ENCODE data around the gene EFNA3.
"Not testable (repeated sequence)": the region's sequence is repeated elsewhere in the genome, so short reads cannot be mapped to it uniquely, and the experiment has no call there.

Gene EFNA3

DNA sequence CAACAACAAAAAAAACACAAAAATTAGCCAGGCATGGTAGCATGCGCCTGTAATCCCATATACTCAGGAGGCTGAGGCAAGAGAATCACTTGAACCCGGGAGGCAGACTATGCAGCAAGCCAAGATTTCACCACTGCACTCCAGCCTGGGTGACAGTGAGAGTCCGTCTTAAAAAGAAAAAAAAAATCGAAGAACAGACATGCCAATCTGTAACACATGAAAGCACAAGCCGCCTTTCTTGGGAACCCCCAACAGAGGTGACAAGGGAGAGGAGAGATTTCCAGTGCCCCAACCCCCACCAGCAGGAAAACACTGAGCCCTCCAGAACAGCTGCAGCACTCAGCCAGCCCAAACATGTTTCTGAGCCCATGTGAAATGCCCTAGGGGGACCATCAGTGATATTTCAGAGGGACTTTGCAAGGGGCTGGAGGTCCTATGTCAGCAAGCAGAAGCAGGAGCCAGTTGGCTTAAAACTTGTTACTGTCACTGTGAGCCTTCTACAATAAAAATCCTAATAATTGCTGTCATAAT, 34.9 kb downstream of the EFNA3 start:
- TF ChIP-seq, protein P1, sequence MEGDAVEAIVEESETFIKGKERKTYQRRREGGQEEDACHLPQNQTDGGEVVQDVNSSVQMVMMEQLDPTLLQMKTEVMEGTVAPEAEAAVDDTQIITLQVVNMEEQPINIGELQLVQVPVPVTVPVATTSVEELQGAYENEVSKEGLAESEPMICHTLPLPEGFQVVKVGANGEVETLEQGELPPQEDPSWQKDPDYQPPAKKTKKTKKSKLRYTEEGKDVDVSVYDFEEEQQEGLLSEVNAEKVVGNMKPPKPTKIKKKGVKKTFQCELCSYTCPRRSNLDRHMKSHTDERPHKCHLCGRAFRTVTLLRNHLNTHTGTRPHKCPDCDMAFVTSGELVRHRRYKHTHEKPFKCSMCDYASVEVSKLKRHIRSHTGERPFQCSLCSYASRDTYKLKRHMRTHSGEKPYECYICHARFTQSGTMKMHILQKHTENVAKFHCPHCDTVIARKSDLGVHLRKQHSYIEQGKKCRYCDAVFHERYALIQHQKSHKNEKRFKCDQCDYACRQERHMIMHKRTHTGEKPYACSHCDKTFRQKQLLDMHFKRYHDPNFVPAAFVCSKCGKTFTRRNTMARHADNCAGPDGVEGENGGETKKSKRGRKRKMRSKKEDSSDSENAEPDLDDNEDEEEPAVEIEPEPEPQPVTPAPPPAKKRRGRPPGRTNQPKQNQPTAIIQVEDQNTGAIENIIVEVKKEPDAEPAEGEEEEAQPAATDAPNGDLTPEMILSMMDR (conservative IDR thresholded peaks at IDR 0.05): no peak
- no peak overlapping the region for H3K27ac ChIP-seq

DNA sequence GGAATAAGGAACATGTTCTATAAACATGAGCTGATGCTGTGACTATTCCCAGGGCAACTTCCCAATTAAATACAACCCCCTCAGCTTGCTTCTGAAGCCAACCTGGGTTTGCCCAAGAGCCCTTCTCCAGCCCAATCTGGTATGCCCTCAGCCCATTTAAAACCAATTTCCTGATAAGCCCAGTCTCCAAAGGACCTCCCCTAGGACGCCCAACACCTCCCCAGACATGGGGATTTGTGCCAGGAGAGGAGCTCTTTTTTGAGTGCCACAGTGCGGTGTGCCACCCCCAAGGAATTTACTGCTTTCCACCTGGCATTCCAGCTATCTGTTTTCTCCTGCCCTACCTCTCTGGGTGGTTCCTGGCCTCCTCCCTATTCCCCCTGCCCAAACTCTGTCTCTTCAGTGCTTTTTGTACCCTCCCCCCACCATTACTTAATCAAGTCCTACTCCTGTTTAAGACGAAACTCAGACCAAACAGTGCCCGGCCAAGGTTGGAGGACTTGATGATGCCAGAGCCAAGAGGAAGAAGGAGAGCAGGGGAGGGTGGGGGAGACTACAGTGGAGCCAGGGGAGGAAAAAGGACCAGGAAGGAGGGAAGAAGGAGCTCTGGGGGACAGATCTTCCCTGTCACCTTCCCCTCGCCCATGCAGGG, 37.6 kb downstream of the EFNA3 start:
- TF ChIP-seq, protein P1 (conservative IDR thresholded peaks at IDR 0.05): no peak

GRCh38 chr1:155117610-155118009, 39.0 kb downstream of the EFNA3 start:
- TF ChIP-seq, protein P1 (conservative IDR thresholded peaks at IDR 0.05): no peak
- H3K27ac ChIP-seq: no peak overlapping the region

More for the DNA sequence above, 37.6 kb downstream of the EFNA3 start:
- no peak overlapping the region for H3K27ac ChIP-seq

GRCh38 chr1:155118090-155118489, 39.5 kb downstream of the EFNA3 start:
- not testable (repeated sequence) for H3K27ac ChIP-seq

- no peak overlapping the region; the same call in 1 of the 2 replicates for H3K27ac ChIP-seq
- TF ChIP-seq, protein P1 (conservative IDR thresholded peaks at IDR 0.05): no peak
These were observed 41.6 kb downstream of the EFNA3 start for GRCh38 chr1:155120253-155120652.

DNA sequence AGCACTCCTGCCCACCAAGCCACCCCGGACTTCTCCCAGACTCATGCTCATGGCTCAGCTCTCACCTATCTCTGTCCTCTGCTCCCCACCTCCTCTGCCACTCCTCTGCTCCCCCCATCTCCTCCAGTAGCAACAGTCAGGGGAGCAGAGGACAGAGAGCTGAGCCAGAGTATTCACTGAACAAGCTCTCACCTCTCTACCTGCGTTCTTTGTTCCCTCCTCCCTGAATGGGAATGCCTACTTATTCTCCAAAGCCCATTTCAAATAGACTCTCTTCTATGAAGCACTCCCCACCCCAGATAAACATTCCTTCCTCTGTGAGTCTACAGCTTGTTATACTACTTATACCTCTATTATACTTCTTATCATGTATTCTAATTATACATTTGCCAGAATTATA, 42.6 kb downstream of the EFNA3 start:
- TF ChIP-seq, protein P1 (conservative IDR thresholded peaks at IDR 0.05): no peak
- no peak overlapping the region for H3K27ac ChIP-seq

DNA sequence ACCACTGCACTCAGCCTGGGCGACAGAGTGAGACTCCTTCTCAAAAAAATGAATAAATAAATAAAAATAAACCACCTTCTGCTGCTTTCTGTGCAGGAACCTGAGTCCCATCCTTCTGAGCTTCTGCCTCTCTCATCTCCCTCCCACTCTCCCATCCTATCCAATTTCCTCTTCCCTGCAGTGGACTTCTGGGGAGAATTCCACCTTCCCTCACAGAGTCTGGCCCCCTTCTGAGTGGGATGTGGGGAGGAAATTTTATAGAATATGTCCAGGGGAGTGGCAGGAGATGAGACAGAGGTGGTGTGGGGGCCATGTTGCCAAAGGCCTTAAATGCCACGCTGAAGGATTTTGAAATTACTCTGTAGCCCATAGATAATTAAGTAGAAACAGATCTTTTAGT, 43.7 kb downstream of the EFNA3 start:
- TF ChIP-seq, protein P1 (conservative IDR thresholded peaks at IDR 0.05): no peak
- H3K27ac ChIP-seq: no peak overlapping the region

- TF ChIP-seq, protein P1 (conservative IDR thresholded peaks at IDR 0.05): no peak
- no peak overlapping the region for H3K27ac ChIP-seq
These were observed 45.2 kb downstream of the EFNA3 start for GRCh38 chr1:155123801-155124200.

All from VCaP (cell line).